MCF 10A (cell line): ENCODE data around the gene ZBP1. TPM values are rescaled to one million over a fixed set of nuclear protein-coding genes. Genes with fewer than 3 reads are reported as not detected.

Source experiments
- BruUV-seq: library from RNA; stranded (reverse); fragments of 400-500 nt; replicated peaks from 2 replicates; lab custom pipeline; 2021; lab: Mats Ljungman, UMichigan
- CTCF ChIA-PET: fragments of 300-600 bp; sonication (Branson Sonifier 250); formaldehyde crosslinking; extraction: SDS; loops from one replicate; lab custom pipeline; 2021; ENCODE audit warnings: antibody characterized with exemption, inconsistent platforms; lab: Yijun Ruan, JAX
- POLR2A ChIA-PET: fragments of 300-600, 350-650 bp; sonication (Branson Sonifier 250); formaldehyde crosslinking; extraction: SDS; loops from one replicate; lab custom pipeline; 2020; ENCODE audit warnings: antibody characterized with exemption, inconsistent platforms; lab: Yijun Ruan, JAX
- DNase-seq: peaks from one replicate; pipeline ENCODE4 v3.0.0-alpha.2; 2018; ENCODE audit not compliant: unreplicated experiment
- H3K27ac Mint-ChIP-seq: one replicate; pipeline ENCODE4 v1.8.0; 2022; ENCODE audit warnings: mild to moderate bottlenecking, low read depth, mixed read lengths; ENCODE audit not compliant: unreplicated experiment
- H3K27me3 Mint-ChIP-seq: one replicate; pipeline ENCODE4 v1.8.0; 2022; ENCODE audit warnings: mixed read lengths; ENCODE audit not compliant: insufficient read depth, unreplicated experiment
- H3K36me3 Mint-ChIP-seq: one replicate; pipeline ENCODE4 v1.8.0; 2022; ENCODE audit warnings: mild to moderate bottlenecking, moderate library complexity, mixed read lengths; ENCODE audit not compliant: insufficient read depth, unreplicated experiment
- H3K4me1 Mint-ChIP-seq: one replicate; pipeline ENCODE4 v1.8.0; 2022; ENCODE audit warnings: mixed read lengths; ENCODE audit not compliant: insufficient read depth, unreplicated experiment
- H3K4me3 Mint-ChIP-seq: one replicate; pipeline ENCODE4 v1.8.0; 2022; ENCODE audit warnings: mild to moderate bottlenecking, moderate library complexity, mixed read lengths; ENCODE audit not compliant: unreplicated experiment
- H3K9me3 Mint-ChIP-seq: one replicate; pipeline ENCODE4 v1.8.0; 2022; ENCODE audit warnings: mixed read lengths; ENCODE audit not compliant: unreplicated experiment
- CTCF ChIP-seq: fragments of 200-600 bp; IDR thresholded peaks from one replicate; pipeline ENCODE4 v1.8.0; 2022; ENCODE audit warnings: antibody characterized with exemption, mild to moderate bottlenecking; ENCODE audit not compliant: unreplicated experiment
- intact Hi-C: fragments of 100-400 bp; cut with micrococcal nuclease; formaldehyde crosslinking; loops from 2 replicates; pipeline ENCODE4 v1.14.1; 2022
- total RNA-seq: library from RNA; stranded (reverse); gene quantifications from 2 replicates; pipeline ENCODE4 v1.2.3, GENCODE V29; 2022

The ZBP1 gene
- total RNA-seq, 1 experiment from 2014 or later: not detected

GRCh38 chr20:57618091-57618763 is 2.0 kb downstream of the ZBP1 start:
- no peak overlapping the region for H3K27ac Mint-ChIP-seq
- ChIA-PET CTCF (interaction anchor here (0.9 to 2.6 kb wide), 6 partner anchors 10 to 592 kb away, joined by 4 to 23 read pairs (median 4); no protein-coding TSS in a partner anchor), POLR2A (no interaction called here)
- no peak overlapping the region for H3K4me3 Mint-ChIP-seq
- peak; percentile 59 for DNase-seq
- no peaks in the 10 kb centered on the region for H3K36me3 Mint-ChIP-seq
- H3K4me1 Mint-ChIP-seq: peaks cover 6% of the 10 kb centered on the region
- no peak for TF ChIP-seq CTCF
- no peaks in the 10 kb centered on the region for H3K9me3 Mint-ChIP-seq
- H3K27me3 Mint-ChIP-seq: peaks cover 12% of the 10 kb centered on the region
- no TSS peak for BruUV-seq
- intact Hi-C loops: no loop called here

DNA sequence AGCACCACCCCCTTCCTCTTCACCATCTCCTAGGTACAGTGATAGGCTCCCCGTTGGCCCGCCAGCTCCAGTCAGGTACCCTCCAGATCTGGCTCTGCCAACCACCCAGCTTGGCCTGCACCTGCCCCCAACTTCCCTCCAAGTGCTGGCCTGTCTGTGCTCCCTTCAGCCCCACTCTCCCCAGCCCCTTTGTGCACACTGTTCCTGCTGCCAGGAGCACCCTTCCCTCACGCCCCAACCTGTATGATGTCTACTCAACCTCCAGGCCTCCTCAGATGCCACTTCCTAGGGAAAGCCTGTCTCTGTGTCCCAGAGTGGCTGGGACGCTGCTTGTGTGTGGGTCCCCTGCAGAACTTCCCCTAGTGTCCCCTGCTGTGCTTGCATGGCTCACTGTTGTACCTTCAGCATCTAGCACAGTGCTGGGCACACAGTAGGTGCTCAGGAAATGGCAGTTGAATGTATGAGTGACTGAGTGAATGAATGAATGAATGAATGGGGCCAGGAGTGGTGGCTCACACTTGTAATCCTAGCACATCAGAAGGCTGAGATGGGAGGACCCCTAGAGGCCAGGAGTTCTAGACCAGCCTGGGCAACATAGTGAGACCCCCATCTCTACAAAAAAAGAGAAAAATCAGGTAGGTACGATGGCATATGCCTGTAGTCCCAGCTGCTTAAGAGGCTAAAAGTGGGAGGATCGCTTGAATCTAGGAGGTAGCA is 3.0 kb downstream of the ZBP1 start:
- POLR2A ChIA-PET: no interaction called here

DNA sequence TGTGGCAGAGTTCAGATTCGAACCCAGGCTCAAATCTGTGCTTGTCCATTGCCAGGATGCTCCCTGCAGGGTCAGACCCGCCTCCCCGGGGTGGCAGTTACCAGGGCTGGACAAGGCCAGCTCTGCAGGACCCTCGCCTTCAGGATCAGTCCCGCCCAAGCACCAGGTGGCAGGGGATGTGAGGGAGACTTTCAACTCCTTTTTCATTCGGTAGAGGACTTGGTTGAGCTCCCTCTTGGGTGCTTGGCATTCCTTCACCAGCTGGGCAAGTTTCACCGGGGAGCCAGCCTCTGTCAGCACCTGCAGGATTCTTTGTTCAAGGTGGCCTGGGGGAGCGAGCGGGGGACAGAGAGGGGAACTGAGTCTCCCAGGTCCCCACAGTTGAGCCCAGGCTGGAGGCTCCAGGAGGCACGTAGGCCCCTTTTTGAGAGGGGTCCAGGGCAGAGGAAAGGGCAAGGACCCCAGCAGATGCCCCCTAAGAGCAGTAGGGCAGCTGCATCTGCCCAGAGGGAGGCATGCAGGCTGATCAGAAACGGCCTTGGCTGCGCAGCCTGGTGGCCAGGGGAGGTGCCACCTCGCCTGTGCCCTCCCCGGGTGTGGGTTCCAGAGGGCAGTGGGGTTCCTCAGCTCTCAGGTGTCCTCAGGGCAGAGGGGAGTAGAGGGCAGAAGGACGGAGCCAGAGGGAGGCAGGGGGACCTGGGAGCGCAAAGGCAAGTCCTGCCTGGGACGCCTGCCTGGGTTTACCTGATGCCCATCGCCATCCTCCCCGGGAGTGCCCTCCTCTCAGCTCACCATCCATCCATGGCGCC is 3.9 kb downstream of the ZBP1 start:
- H3K27me3 Mint-ChIP-seq: peaks cover 12% of the 10 kb centered on the region
- no peak for DNase-seq
- no TSS peak for BruUV-seq
- intact Hi-C loops: no loop called here
- POLR2A ChIA-PET: no interaction called here
- no peak for TF ChIP-seq CTCF
- no peaks in the 10 kb centered on the region for H3K36me3 Mint-ChIP-seq
- H3K4me1 Mint-ChIP-seq: no peaks in the 10 kb centered on the region
- H3K4me3 Mint-ChIP-seq: no peak overlapping the region
- CTCF ChIA-PET: interaction anchor here (0.5 to 1.8 kb wide), 8 partner anchors 30 to 784 kb away, joined by 3 to 7 read pairs (median 4); no protein-coding TSS in a partner anchor
- no peaks in the 10 kb centered on the region for H3K9me3 Mint-ChIP-seq
- H3K27ac Mint-ChIP-seq: no peak overlapping the region

More for the DNA sequence above, 3.0 kb downstream of the ZBP1 start:
- Mint-ChIP-seq H3K27me3 (peaks cover 12% of the 10 kb centered on the region), H3K4me1 (no peaks in the 10 kb centered on the region), H3K36me3 (no peaks in the 10 kb centered on the region), H3K27ac (no peak overlapping the region), H3K4me3 (no peak overlapping the region), H3K9me3 (no peaks in the 10 kb centered on the region)
- intact Hi-C loops: no loop called here
- DNase-seq: no peak
- CTCF ChIA-PET: interaction anchor here (0.9 to 1.8 kb wide), 5 partner anchors 11 to 593 kb away, joined by 4 to 9 read pairs (median 4); no protein-coding TSS in a partner anchor
- no TSS peak for BruUV-seq
- TF ChIP-seq CTCF: no peak
